Measurements from ENCODE around the gene CCDC154. TPM values are rescaled to one million over a fixed set of nuclear protein-coding genes. Genes with fewer than 3 reads are reported as not detected.

CCDC154 gene
- total RNA-seq, 2 experiments from 2014 or later: 1.3 TPM

DNA sequence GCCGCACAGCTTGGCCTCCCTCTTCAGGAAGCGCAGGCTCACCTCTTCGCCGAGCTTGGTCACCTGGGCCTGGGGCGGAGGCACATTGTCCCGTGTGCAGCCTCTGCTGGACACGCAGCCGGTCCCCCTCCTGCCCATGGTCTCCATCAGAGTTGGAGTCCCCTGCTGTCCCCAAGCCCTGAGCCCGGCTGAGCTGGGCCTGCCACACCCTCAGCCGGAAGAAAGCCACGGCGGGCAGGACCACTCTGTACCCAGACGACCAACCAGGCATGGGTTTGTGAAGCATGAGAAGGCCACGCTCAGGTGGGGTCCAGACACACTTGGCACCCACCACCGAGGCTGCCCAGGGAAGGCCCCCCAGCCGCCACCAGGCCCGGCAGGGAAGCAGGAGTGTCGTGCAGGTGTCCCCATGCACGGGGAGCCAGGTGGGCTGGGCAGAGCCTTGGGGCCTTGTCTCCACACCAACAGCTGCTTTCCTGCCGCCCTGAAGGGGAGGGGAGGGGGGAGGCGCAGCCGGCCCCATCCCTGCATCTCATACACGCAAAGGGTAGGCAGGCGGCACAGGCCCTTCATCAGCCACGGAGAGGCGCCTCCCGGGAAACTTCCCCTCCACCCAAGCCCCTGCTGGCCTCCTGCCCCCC lies 5.2 kb downstream of the CCDC154 start:
- DNase-seq: no peak
- Mint-ChIP-seq H3K27ac (no peak overlapping the region), H3K4me1 (no peaks in the 10 kb centered on the region), H3K4me3 (no peak overlapping the region), H3K27me3 (no peaks in the 10 kb centered on the region), H3K36me3 (no peaks in the 10 kb centered on the region), H3K9me3 (no peaks in the 10 kb centered on the region)

DNA sequence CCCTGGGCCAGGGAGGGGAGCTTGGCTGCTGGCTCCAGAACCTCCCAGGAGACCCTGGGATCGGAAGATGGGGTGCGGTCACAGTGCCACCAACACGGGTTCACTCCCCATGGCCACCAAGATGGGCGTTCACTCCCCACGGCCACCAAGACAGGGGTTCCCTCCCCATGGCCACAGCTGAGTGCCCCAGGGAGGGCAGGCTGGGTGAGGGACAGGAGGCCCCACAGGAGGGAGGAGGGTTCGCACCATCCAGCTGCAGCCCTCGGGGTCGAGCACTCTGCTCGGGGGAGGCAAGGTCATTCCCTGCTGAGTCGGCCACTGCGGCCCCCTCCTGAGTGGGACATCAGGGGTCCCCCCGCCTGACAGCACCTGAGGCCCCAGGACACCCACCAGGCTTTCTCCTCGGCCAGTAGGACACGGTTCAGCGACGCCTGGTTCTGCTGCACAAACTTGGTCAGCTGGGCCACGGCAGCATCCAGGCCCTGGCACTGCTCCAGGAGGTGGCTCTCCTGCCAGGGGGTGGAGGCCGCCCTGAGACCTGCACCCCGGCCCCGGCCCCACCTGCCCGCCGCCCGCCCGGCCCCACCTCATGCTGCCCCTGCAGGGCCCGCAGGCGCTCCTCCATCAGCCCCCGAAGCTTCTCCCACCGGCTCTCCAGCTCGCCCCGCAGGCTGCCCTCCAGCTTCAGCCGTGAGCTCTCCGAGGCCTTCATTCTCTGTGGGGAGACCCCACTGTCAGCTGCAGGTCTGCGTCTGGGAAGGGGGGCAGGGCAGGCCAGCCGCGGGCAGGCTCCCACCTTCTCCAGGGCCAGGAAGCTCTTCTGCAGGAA lies 5.9 kb downstream of the CCDC154 start:
- no peak for DNase-seq
- no peaks in the 10 kb centered on the region for H3K36me3 Mint-ChIP-seq
- H3K27me3 Mint-ChIP-seq: no peaks in the 10 kb centered on the region
- no peaks in the 10 kb centered on the region for H3K9me3 Mint-ChIP-seq
- no peaks in the 10 kb centered on the region for H3K4me1 Mint-ChIP-seq
- no peak overlapping the region for H3K4me3 Mint-ChIP-seq
- no peak overlapping the region for H3K27ac Mint-ChIP-seq

DNA sequence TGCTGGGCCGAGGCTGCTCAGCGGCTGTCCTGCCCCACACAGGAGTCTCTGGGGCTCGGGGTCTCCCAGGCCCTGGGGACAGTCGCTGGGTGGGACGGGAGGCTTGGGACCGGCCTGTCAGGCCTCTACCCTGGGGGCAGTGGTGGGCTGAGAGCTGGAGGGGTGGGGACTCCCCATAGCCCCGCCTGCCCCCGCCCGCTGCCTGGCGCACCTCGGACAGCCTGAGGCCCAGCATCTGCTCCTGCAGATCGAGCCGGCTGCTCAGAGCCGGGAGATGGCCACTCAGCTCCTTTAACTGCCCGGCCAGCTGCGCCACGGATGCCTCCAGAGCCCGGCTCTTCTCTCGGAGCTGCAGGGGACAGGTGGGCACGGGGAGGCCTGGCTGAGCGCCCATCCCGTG lies 6.8 kb downstream of the CCDC154 start:
- no peaks in the 10 kb centered on the region for H3K9me3 Mint-ChIP-seq
- H3K4me3 Mint-ChIP-seq: no peak overlapping the region
- no peaks in the 10 kb centered on the region for H3K4me1 Mint-ChIP-seq
- DNase-seq: no peak
- no peak overlapping the region for H3K27ac Mint-ChIP-seq
- no peaks in the 10 kb centered on the region for H3K27me3 Mint-ChIP-seq
- H3K36me3 Mint-ChIP-seq: no peaks in the 10 kb centered on the region

DNA sequence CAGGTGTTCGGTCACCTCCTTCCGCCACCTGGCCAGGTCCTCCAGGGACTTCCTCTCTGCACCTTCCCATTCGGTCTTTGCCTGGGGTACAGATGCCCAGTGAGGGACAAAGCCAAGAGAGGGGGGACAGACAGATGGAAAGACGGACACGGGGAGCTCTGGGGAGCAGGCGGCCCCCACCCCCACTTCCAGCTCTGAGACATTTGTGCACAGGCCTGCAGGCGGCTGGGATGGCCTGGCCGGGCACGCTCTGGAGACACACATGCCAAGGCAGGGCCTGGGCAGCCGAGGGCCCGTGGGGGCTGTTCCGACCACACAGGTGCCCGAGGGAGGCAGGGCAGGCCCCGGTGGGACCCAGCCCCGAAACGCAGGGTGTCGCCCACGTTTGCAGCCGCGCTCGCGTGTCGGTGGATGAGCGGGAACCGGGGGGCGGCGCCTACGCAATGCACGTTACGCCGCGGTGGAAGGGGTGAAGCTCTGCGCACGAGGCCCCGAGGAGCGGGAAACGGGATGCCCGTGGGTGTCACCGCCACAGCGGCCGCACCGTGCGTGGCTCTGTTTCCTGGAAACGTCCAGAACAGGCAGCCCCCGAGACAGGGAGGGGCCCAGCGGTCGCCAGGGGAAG lies 7.5 kb downstream of the CCDC154 start:
- Mint-ChIP-seq H3K9me3 (no peaks in the 10 kb centered on the region), H3K36me3 (no peaks in the 10 kb centered on the region)

DNA sequence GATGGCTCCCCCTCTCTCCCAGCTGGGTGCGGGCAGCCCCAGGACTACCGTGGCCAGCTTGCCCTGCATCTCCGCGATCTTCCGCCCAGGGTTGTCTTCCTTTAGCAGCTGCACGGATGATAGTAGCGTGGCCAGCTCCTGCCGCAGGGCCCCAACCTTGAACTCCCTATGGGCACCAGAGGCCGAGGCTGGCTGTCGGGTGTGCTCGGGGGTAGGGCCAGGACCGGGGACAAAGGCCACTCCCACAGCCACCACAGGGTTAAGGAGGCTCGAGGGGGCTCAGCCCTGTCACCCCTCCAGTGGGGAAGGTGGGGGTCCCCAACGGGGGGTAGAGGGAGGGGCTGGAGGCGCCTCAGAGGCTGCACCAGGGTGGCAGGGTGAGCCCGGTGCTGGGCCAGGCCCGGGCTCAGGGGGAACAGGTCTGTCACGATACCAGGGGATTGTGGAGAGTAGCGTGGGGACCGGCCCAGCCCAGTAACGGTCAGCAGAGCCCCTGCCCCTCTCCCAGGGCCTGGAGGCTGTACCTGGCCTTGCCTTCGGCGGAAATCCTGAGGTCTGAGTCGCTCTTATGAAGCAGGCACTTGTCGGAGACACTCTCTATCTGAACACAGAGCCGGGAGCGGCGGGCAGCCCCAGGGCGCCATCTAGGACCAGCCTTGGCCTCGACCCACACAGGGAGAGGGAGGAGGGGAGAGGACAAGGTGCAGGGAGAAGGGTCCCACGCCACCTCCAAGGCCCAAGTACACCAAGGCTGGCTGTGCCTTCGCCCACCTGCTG lies 8.2 kb downstream of the CCDC154 start:
- DNase-seq: no peak
- H3K4me3 Mint-ChIP-seq: no peak overlapping the region

More for the DNA sequence above, 7.5 kb downstream of the CCDC154 start:
- DNase-seq: no peak
- no peak overlapping the region for H3K27ac Mint-ChIP-seq
- H3K27me3 Mint-ChIP-seq: no peaks in the 10 kb centered on the region
- H3K4me1 Mint-ChIP-seq: no peaks in the 10 kb centered on the region
- H3K4me3 Mint-ChIP-seq: no peak overlapping the region

DNA sequence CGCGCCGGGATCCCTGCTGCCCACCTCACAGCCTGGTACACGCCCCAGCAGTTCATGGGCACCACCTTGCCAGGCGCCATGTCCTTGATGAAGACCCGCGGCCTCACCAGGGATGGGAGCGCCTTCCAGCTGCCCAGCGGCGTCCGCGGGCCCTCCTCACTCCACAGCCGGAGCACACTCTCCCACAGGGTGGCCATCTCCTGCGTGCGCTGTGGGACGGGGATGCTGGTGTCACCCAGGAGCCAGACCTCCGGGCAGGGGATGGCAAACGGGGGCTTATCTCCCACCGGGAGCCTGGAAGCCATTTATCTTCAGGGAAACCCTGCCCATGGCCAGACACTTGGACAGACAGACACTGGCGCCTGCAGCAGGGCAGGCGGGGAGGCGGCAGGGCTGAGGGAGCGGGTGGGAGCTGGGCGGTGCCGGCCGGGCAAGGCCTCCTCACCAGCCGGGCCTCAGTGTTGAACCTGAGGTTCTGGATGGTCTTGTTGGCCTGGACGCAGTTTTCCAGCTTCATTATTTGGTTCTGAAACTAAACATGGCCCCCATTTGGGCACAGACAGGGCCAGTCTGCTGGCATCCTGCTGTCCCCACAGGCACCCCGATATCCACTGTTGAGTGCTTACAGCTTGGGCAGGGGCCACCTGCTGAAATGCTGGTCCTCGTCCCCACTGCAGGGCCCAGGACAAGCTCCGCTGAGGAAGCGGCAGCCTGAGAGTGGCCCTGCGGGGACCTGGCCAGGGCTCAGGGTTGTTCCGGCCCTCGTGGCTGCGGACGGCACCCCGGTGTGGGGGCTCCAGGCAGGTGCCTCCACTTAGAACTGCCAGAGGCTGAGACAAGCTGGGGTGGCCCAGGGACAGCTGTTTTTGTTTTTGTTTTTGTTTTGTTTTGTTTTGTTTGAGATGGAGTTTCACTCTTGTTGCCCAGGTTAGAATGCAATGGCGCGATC lies 9.4 kb downstream of the CCDC154 start:
- no peaks in the 10 kb centered on the region for H3K9me3 Mint-ChIP-seq
- H3K4me1 Mint-ChIP-seq: no peaks in the 10 kb centered on the region
- H3K27ac Mint-ChIP-seq: no peak overlapping the region
- H3K4me3 Mint-ChIP-seq: no peak overlapping the region
- no peaks in the 10 kb centered on the region for H3K36me3 Mint-ChIP-seq
- no peaks in the 10 kb centered on the region for H3K27me3 Mint-ChIP-seq
- no peak for DNase-seq

More for the DNA sequence above, 8.2 kb downstream of the CCDC154 start:
- H3K27me3 Mint-ChIP-seq: no peaks in the 10 kb centered on the region
- H3K9me3 Mint-ChIP-seq: no peaks in the 10 kb centered on the region
- no peak overlapping the region for H3K27ac Mint-ChIP-seq
- H3K36me3 Mint-ChIP-seq: no peaks in the 10 kb centered on the region
- no peaks in the 10 kb centered on the region for H3K4me1 Mint-ChIP-seq

DNA sequence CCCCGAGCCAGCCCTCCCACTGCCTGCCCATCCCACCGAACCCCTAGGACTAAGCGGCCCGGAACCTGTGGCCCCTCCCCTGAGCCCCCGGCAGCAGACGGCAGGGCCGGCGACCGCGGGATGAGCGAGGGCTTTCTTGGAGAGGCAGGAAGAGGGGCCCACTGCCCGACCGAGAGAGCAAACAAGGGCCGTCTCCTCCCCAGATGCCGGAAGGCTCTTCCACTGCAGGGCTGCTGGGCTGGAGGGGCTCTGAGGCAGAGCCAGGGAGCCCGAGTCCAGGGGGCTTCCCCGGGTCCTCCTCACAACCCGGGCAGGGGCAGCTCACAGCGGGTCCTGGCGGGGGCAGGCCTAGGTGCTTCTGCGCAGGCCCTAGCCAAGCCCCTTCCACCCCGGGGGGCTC lies 10.6 kb downstream of the CCDC154 start:
- no peaks in the 10 kb centered on the region for H3K27me3 Mint-ChIP-seq
- H3K9me3 Mint-ChIP-seq: no peaks in the 10 kb centered on the region
- H3K36me3 Mint-ChIP-seq: no peaks in the 10 kb centered on the region

DNA sequence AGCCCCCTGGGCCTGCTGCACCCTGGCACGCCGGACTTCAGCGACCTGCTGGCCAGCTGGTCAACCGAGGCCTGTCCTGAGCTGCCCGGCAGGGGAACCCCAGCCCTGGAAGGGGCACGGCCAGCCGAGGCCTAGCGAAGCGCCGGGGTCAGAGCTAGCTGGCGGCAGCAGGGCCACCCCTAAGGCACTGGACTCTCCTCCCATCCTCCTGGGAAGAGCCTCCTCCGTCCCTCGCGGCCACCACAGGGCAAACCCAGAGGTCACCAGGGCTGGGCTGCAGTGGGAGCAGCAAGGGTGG lies 11.1 kb downstream of the CCDC154 start:
- DNase-seq: no peak
- H3K27ac Mint-ChIP-seq: no peak overlapping the region
- no peaks in the 10 kb centered on the region for H3K36me3 Mint-ChIP-seq
- H3K4me1 Mint-ChIP-seq: no peaks in the 10 kb centered on the region
- no peaks in the 10 kb centered on the region for H3K9me3 Mint-ChIP-seq
- no peaks in the 10 kb centered on the region for H3K27me3 Mint-ChIP-seq
- no peak overlapping the region for H3K4me3 Mint-ChIP-seq

More for the DNA sequence above, 10.6 kb downstream of the CCDC154 start:
- no peak overlapping the region for H3K4me3 Mint-ChIP-seq
- no peak overlapping the region for H3K27ac Mint-ChIP-seq
- no peak for DNase-seq
- H3K4me1 Mint-ChIP-seq: no peaks in the 10 kb centered on the region

DNA sequence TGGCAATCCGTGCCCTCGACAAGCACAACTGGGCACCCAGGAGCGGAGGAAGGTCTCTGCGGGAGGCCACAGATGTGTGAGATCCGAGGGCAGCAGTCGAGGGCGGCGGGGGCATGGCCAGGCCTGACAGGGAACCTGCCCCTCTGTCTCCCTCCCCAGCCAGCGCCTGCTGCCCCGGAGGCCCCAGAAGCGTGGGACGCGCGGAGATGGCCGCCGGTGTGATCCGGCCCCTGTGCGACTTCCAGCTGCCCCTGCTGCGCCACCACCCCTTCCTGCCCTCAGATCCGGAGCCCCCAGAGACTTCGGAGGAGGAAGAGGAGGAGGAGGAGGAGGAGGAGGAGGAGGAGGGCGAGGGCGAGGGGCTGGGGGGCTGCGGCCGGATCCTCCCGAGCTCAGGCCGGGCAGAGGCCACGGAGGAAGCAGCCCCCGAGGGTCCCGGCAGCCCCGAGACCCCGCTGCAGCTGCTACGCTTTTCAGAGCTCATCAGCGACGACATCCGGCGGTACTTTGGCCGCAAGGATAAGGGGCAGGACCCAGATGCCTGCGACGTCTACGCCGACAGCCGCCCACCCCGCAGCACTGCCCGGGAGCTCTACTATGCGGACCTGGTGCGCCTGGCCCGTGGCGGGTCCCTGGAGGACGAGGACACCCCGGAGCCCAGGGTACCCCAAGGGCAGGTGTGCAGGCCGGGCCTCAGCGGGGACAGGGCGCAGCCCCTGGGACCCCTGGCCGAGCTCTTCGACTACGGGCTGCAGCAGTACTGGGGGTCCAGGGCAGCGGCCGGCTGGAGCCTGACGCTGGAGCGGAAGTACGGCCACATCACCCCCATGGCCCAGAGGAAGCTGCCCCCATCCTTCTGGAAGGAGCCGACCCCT lies 11.7 kb downstream of the CCDC154 start:
- H3K4me3 Mint-ChIP-seq: peak overlapping the region; percentile 69
- H3K27ac Mint-ChIP-seq: peak overlapping the region; percentile 78
- H3K9me3 Mint-ChIP-seq: no peaks in the 10 kb centered on the region
- no peaks in the 10 kb centered on the region for H3K36me3 Mint-ChIP-seq
- H3K4me1 Mint-ChIP-seq: no peaks in the 10 kb centered on the region
- no peak for DNase-seq
- H3K27me3 Mint-ChIP-seq: no peaks in the 10 kb centered on the region

DNA sequence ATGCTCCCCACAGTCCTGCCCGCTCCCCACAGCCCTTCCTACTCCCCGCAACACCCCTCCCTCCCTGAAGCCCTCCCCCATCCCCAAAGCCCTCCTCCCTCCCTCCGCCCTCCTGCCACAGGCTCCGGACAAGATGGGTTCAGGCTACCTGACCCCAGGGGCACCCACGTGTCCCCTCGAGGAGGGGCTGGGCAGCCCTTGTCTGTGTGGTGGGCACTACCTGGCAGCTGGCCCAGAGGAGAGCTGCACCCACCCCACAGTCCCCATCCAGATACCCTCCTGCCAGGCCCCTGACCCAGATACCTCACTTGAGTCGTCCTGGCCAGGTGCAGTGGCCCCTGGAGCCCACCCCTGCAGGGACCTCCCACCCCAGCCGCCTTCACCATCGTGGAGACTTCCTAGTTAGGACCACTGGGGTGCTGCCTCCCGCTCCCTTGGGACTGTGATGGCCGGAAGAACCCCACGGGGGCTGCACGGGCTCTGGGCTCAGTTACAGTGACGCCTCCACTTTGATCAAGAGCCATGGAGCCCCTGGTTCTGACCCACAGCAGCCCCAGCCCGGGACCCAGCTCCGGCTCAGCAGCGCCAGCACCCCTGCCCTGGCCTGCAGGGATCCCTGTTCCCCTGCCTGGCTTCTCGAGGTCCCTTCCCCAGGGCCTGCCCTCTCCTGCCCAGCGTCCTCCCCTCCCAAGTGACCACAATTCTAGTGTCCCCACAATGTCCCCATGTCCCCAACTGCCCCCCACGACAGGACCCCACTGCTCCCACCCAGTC lies 12.7 kb downstream of the CCDC154 start:
- Mint-ChIP-seq H3K9me3 (no peaks in the 10 kb centered on the region), H3K27me3 (no peaks in the 10 kb centered on the region), H3K36me3 (no peaks in the 10 kb centered on the region), H3K27ac (peak overlapping the region; percentile 78), H3K4me1 (no peaks in the 10 kb centered on the region), H3K4me3 (peak overlapping the region; percentile 69)
- no peak for DNase-seq

DNA sequence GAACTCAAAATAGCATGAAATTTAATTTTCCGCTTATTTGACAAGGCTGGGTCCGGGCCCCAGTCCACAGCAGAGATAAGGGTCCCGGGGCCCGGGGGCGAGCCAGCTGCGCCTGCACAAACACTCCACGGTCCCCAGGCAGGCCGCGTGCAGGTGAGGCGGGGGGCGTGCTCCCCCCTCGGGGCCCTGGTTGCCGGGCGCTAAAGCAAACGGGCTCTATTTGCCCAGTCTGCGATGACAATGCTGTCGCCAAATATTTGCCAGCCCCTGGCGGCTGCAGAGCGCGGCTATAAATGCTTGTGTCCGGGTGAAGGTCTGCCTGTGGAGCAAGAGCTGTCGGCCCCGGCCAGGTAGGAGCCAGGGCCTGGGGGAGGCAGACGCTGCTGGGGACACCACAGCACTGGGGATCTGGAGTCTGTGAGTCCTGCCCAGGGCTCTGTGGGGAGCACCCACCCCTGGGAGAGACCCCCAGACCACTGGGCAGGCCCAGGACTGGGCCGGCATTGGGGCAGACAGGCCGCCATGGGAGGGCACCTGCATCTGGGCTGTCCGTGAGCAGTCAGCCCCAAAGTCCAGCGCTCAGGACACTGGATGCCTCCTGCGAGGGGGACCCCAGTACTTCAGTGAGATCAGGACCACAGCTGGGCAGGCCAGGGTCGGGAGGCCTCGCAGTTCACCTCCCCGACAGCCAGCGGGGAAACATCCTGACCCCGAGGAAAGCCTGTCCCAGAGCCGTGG lies 13.4 kb downstream of the CCDC154 start, which contains the start of gene PERCC1:
TSS of gene PERCC1 (plus strand) at position 320 of the 738 bp plus-strand sequence. CDS start 1,516 bp downstream, outside the sequence.
- Mint-ChIP-seq H3K27ac (peak within 1 kb of the TSS; percentile 78), H3K4me3 (peak within 1 kb of the TSS; percentile 69), H3K9me3 (no peaks in the 10 kb centered on the region), H3K27me3 (no peaks in the 10 kb centered on the region), H3K36me3 (no peaks in the 10 kb centered on the region), H3K4me1 (no peaks in the 10 kb centered on the region)
- DNase-seq: no peak

DNA sequence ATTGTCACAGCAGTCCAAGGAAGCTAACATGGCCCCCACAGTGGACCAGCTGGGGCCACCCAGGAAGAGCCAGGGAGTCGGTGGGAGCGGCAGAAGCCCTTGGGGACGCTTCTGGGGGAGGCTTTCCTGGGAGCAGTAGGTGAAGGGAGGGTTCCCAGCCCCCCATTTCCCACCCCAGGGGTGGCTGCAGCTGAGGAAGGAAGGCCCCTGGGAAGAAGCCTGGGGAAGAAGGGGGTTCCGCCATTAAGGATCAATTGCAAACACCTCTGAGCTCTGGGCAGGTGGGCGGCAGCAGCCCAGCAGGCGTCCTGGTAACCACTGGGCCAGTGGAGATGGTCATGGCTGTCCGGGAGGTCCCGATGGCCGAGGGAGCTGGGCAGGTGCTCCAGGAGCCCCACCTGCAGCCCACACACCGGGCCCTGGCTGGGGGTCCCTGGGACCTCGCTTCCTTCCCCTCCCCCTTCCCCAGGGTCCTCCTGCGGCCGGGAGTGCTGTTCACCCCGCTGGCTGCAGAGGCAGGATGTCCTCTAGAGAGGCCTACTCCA lies 14.1 kb downstream of the CCDC154 start:
- no peaks in the 10 kb centered on the region for H3K27me3 Mint-ChIP-seq
- no peaks in the 10 kb centered on the region for H3K4me1 Mint-ChIP-seq
- DNase-seq: no peak
- H3K4me3 Mint-ChIP-seq: no peak overlapping the region
- H3K36me3 Mint-ChIP-seq: no peaks in the 10 kb centered on the region
- H3K27ac Mint-ChIP-seq: no peak overlapping the region
- no peaks in the 10 kb centered on the region for H3K9me3 Mint-ChIP-seq

Data from activated naive CD8-positive, alpha-beta T cell treated with anti-CD3 and anti-CD28 coated beads for 36 hours (primary cell).